Brain microvascular endothelial cell (primary cell): ENCODE results near the gene PSPN.

Experiments used
- DNase-seq: peaks from one replicate; pipeline ENCODE4 v3.0.0-alpha.2; 2020
- H3K27ac ChIP-seq: fragments of 250-450 bp; sonication (Bioruptor Pico); 2 replicates; pipeline ENCODE4 v1.5.1; 2020; ENCODE audit warnings: mild to moderate bottlenecking, moderate library complexity
- H3K27me3 ChIP-seq: fragments of 250-450 bp; sonication (Bioruptor Pico); replicated peaks from 2 replicates; pipeline ENCODE4 v1.5.1; 2020; ENCODE audit warnings: mild to moderate bottlenecking
- H3K36me3 ChIP-seq: fragments of 250-450 bp; sonication (Bioruptor Pico); replicated peaks from 2 replicates; pipeline ENCODE4 v1.5.1; 2020; ENCODE audit warnings: mild to moderate bottlenecking
- H3K4me3 ChIP-seq: 2 replicates; pipeline ENCODE4 v1.5.1; 2011; ENCODE audit warnings: low read depth, mild to moderate bottlenecking, control low read depth, low read length, moderate library complexity
- CTCF ChIP-seq: IDR thresholded peaks from 2 replicates; pipeline ENCODE4 v1.5.1; 2011; ENCODE audit warnings: low read depth, mild to moderate bottlenecking, moderate library complexity, low read length, control low read depth, inconsistent platforms; ENCODE audit errors: missing control alignments
- in situ Hi-C: cut with HindIII; loops from 2 replicates; pipeline ENCODE4 v1.10.0; 2017; ENCODE audit warnings: low sequenced_read_pairs, low pct_ligation_motif_present

The PSPN gene

GRCh38 chr19:6421075-6422014 is 45.6 kb upstream of the PSPN start:
- no peak for DNase-seq
- TF ChIP-seq CTCF: no peak
- H3K27ac ChIP-seq: no peak overlapping the region
- H3K4me3 ChIP-seq: no peak overlapping the region
- in situ Hi-C loops: no loop called here
- H3K27me3 ChIP-seq: no peaks in the 10 kb centered on the region
- peaks cover 47% of the 10 kb centered on the region for H3K36me3 ChIP-seq

GRCh38 chr19:6418562-6418932 is 42.8 kb upstream of the PSPN start:
- in situ Hi-C loops: no loop called here
- DNase-seq: no peak
- Histone ChIP-seq H3K4me3 (no peak overlapping the region), H3K27me3 (no peaks in the 10 kb centered on the region), H3K27ac (no peak overlapping the region), H3K36me3 (peaks cover 70% of the 10 kb centered on the region)
- TF ChIP-seq CTCF: no peak

GRCh38 chr19:6417713-6418561 is 42.2 kb upstream of the PSPN start:
- no peak for DNase-seq
- in situ Hi-C loops: no loop called here
- peaks cover 70% of the 10 kb centered on the region for H3K36me3 ChIP-seq
- no peak overlapping the region for H3K4me3 ChIP-seq
- H3K27me3 ChIP-seq: no peaks in the 10 kb centered on the region
- no peak overlapping the region for H3K27ac ChIP-seq
- peak; percentile 69 for TF ChIP-seq CTCF

- Histone ChIP-seq H3K4me3 (no peak overlapping the region), H3K27ac (no peak overlapping the region), H3K27me3 (no peaks in the 10 kb centered on the region), H3K36me3 (peaks cover 68% of the 10 kb centered on the region)
- DNase-seq: no peak
- no peak for TF ChIP-seq CTCF
- in situ Hi-C loops: no loop called here
These were observed 41.1 kb upstream of the PSPN start for GRCh38 chr19:6416658-6417405.

- no peak for TF ChIP-seq CTCF
- DNase-seq: no peak
- in situ Hi-C loops: no loop called here
- no peak overlapping the region for H3K27ac ChIP-seq
- peaks cover 60% of the 10 kb centered on the region for H3K36me3 ChIP-seq
- H3K4me3 ChIP-seq: no peak overlapping the region
- no peaks in the 10 kb centered on the region for H3K27me3 ChIP-seq
These were observed 40.0 kb upstream of the PSPN start for GRCh38 chr19:6415591-6416190.
